Lower leg skin (tissue), 3 donors: ENCODE measurements around the gene DNAH6.

ENCODE experiments used
- CTCF ChIP-seq, 3 donors: fragments of 450-650 bp; IDR thresholded peaks; one replicate each; pipeline ENCODE4 v1.5.1; 2016; ENCODE audit warnings: antibody characterized with exemption in 3 of 3, mild to moderate bottlenecking in 3 of 3, moderate library complexity in 2 of 3
- POLR2A ChIP-seq, 2 donors: fragments of 450-650 bp; IDR thresholded peaks; one replicate each; pipeline ENCODE4 v1.6.1; 2016 to 2017; ENCODE audit warnings: antibody characterized with exemption in 2 of 2, mild to moderate bottlenecking in 1 of 2, moderate library complexity in 1 of 2

GRCh38 chr2:84486441-84487115 is 29.7 kb upstream of the DNAH6 start:
- TF ChIP-seq CTCF (IDR thresholded peaks at IDR 0.05) (no peak), POLR2A (IDR thresholded peaks at IDR 0.05) (no peak)
